ENCODE results near the gene CADPS2.

DNA sequence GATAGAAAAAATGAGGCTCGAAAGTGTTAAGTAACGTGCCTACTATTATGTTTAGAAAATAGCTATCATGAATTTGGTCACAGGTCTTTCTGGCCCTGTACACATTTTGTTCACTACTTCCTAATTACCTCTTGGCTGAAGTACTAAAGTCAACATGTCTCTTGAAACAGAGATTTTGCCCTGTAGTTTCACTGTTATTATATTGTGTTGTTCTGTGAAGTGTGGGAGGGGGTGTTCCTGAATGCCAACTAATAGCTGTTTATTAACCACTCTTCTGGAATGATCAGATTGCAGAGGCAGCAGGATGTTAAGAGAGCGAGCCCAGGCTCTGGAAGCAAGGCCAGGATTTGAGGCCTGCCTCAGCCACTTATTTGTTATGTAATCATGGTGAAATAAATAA is 259.5 kb downstream of the CADPS2 start:
- TF ChIP-seq EZH2 (optimal IDR thresholded peaks at IDR 0.05; ENCODE audit: low read depth, low read length), result no peak
- TF ChIP-seq CTCF (IDR thresholded peaks at IDR 0.05; ENCODE audit: low read length), result no peak

Measured in MM.1S (cell line).